Kidney tubule cell (primary cell): ENCODE data around the gene CSNK1E.

Experiments used
- DNase-seq: peaks from one replicate; pipeline ENCODE4 v3.0.0-alpha.2; 2018; ENCODE audit warnings: low spot score

CSNK1E gene

DNA sequence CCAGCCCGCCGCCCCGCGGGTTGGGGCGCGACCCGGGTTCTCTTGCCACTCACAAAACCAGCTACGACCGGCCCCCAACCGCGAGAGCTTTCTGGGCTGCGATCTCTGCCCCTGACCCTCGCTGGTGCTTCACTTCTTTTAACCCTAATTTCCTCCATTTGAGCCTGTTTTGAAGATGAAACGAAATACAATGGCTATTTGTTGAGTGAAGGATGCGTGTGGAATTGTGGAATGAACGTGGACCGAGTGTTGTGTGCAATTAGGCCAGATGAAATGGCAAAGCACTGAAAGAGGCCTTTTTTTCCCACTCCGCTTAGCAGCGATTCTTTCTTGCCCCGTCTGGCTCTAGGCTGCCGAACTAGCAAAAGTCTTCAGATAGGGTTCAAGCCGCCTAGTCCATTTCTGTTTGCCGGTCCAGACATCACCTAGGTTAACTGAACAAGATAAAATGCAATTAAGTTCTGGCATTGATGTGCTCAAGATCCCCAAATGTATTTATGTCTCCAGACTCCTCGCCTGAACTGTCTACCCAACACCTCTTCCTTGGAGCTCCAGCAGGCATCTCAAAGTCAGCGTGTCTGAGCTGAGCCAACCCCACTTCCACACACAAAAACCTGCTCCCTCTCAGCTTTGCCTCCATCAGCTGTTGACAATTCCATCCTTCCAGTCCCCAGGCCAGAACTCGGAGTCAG is 44.0 kb downstream of the CSNK1E start:
- no peak for DNase-seq

DNA sequence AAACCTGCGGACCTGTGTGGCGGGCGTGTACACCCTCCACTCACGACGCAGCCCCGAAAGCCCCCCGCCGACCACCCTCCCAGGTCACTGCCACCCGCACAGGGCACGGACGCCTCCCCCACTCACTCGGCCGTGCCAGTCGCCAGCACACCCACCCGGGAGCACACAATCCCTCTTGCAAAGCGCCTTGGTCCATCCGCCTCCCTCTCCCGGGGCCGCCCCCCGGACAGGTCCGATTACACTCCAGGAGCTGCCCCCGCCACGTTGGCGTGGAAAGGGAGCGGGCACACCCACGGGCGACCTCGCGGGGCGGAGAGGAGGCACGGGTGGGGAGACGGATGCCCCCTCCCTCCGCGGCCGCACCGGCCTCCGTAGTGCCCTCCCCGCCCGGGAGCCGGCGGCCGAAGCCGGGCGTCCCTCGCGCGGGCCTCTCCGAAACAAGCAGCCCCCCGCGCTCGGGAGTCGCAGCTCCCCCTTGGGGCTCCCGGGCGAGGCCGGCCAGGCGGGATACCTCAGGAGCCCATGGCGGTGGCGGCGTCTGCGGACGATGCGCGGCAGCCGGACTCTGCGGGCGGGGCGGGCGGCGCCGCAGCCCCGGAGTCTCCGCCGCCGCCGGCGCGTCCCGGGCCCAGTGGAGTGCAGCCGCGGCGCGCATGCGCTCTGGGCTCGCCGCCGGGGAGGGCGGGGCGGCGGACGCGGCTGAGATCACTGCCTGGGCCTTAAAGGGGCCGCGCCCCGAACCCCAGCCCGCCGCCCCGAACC is 44.7 kb downstream of the CSNK1E start, which contains the start of gene TMEM184B:
Gene TMEM184B (minus strand): TSS at position 638 of the 762 bp plus-strand sequence. CDS start 25,049 bp downstream, outside the sequence.
- DNase-seq = peak; percentile 73

DNA sequence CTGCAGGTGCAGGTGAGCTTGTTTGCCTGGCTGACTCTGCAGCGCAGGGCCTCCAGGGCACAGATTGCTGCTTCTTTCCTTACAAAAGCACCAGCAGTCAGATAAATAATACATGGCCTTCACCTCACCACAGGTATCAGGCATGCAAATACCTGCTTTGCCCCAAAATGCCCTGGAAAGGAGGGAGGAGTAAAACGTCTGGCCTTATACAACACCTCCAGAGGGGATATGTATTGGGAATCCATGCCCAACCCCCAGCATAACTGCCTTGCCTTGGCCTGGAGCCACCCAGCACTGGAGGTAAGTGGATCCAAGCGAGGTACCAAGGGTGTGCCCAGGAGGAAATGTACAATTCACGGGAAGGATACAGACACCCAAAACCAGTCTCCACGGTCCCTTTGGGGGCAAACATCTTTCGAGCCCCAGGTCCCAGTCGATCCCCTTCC is 45.3 kb downstream of the CSNK1E start:
- peak; percentile 40 for DNase-seq

DNA sequence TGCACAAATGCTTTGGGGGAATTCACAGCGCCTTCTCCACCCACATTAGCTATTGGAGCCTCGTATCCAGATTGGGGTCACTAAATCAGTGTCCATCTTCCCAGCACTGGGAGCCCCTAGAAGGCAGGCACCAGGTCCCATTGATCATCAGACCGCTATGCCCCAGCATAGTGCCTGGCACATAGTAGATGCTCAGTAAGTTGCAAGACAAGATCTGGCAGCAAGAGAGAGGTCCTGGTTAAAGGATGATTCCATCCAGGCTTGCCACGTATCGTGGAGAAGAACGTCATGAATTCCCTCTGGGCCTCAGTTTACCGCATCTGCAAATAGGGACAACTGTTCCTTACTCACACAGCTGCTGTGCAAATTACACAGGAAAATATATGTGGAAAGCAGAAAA is 46.1 kb downstream of the CSNK1E start:
- no peak for DNase-seq

DNA sequence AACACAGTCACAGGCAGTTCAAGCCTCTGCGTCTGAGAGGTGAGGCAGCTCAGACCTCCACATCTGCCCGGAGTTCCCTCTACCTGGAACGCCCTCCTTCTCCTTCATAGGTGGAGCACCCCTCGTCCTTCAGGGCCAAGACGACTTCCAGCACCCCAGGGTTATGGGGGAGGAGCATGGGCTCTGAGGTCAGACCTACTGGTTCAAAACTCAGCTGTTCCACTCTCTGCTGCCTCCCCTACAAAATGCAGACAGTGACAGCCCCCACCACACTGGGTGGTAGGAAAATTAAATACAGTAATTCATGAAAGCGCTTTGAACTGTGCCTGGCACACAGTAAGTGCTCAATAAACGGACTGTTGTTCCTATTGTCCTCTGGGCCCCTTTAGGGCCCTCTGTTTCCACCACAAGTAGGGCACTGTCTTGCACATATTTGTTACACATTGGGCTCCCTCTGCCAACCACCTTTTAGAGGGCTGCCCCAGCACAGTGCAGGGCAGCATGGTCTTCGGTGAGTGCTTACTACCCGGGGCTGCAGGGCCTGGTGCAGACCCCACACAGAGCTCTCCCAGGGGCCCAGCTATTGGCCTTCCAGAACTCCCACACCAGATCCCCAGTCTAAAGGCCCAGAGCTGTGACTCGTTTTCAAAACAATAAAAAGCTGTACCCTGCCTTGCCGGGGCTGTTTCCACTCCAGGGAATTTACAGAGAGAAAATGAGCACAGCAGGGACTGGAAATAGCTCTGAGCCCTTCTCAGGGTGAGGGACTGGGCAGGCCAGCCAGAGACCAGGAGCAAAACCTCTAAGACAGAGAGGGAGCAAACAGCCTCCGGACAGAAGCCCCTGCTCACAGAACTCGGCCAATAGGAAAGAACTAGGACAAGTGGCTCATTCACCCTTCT is 46.9 kb downstream of the CSNK1E start:
- peak; percentile 41 for DNase-seq

DNA sequence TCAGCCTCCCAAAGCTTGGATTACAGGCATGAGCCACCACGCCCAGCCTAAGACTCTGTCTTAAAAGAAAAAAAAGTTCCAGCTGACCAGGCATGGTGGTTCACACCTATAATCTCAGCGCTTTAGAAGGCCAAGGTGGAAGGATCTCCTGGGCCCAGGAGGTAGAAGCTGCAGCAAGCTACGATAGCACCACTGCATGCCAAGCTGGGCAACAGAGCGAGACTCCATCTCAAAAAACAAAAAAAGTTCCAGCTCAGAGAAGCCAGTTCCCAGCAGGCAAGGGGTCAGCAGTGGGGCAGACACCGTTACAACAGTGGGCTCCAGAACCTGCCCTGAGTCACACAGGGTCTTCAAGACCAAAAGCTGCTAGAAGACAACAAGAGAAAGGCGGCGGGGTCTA is 47.8 kb downstream of the CSNK1E start:
- no peak for DNase-seq

DNA sequence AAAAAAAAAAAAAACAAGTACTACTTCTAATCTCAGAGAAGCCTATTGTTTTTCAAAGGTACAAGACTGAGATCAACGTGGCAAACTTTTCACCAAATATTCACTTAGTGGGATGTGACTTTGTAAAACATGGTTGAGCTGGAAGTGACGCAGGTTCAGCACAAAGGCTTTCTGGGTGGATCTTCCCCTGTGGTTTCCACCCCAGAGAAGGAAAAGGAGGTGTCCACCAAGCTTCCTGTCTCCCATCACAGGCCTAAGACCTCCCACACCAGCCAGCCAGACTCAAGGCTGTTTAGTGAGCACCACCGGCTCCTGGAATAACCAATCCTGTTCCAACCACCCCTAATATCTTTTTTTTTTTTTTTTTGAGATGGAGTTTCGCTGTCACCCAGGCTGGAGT is 50.1 kb downstream of the CSNK1E start:
- DNase-seq = no peak

DNA sequence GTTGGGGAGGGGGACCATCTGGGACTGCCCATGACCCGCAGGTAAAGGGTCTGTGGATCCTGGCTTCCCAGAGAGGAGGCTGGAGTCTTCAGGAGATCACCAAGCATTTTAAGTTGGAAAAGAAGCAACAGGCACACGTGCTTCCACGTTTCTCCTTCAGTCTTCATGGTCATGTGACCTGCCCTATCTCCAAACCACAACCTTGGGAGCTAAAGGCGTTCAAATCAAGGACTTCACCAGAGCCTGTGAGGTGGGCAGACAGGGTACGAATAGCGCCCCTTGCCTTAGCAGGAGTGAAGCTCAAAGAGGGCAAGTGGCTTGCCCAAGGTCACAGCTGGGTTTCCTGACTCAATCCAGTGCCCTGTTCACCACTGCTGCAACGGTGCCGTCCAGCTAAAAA is 51.1 kb downstream of the CSNK1E start:
- DNase-seq = no peak

DNA sequence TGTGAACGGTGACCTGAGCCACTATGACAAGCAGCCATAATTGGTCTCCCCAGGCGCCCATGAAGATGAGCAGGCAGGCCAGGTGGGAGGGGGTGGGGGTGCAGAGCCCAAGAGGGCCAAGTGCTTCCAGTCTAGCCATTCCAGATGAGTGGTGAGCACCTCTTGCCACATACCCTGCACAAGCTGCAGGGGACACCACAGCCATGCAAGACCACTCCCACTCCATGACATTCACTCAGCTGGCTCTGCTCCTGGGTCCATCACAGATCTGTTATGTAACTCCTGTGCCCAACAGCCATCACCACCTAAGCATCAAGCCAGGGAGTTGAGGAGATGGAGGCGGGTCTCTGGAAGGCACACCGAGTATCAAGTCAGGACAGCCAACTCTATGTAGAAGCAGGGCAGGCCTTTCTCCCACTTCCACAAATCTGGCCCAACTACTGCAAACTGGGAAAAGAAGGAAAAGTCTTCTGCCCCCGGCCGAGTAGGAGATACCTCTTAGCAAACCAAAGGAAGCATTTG is 52.9 kb downstream of the CSNK1E start:
- no peak for DNase-seq

DNA sequence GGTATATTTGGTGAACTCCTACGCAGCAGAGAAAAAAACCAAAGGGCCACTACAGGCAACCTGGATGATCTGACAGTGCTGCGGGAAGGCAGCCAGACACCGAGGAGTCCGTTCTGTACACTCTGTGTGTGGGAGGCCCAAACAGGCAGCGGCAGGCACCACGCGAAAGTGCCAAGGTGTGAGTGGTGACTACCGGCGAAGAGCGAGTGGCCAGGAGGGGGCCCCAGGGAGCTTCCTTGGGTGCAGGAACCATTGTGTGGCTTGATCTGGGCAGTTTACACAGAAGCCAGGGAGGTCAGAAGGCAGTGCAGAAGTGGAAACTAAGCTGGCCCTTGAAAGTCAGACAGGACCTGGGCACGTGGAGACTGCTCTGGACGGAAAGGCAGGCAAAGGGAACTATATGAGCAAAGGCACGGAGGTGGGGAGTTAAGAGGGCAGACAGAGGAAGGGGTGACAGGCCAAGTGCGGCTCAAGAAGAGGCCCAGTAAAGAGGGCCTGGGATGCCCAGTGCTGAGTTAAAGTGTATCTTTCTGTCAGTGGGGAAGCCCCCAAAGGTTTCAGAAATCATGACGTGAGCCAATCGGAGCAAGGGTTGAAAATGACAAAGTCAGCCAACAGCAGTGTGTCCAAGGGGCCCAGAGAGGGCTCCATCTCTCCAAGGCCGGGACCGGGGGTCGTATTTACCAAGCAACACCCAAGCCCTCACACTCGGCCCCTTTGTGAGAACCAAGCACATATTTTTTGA is 55.0 kb downstream of the CSNK1E start:
- DNase-seq = peak; percentile 54

DNA sequence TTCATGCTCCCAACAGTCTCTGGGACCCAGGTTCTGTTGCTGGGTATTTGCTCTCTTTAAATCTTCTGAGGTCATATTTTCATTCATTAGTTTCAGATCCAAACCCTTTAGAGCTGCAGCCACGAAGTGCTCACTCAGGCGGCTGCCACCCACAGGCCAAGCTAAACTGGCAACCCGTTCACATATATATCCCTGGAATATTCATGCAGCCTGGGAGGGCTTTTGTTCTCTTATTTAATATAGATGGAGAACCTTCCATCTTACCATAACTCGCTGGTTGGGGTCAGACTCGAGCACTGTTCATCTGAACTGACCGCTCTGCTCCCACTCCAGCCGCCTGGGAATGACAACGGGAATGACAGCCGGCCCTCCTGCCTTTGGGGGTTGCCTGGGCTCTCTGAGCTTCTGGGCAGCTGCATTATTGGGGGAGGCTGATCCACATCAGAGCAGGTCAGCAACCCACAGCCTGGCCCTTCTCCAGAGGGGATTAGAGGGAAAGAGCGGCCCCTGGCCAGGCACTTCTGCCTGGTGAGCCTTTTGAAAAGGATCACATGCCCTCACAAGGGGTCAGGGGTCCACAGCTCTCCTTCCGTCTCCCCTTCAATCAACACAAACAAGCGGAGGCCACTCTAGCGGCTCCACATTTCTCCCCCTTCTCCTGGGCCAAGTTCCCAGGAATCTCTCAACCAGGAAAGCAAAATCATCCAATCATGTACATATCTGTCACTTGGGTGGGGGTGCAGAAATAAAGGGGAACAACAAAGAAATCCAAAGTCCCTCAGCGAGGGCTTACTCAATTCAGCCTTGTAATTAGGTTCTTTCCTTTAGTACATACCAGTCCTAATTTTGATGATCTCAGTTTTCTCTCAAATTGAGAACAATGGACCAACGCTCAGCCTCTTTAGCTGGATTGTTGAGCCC is 56.2 kb downstream of the CSNK1E start:
- DNase-seq = no peak

DNA sequence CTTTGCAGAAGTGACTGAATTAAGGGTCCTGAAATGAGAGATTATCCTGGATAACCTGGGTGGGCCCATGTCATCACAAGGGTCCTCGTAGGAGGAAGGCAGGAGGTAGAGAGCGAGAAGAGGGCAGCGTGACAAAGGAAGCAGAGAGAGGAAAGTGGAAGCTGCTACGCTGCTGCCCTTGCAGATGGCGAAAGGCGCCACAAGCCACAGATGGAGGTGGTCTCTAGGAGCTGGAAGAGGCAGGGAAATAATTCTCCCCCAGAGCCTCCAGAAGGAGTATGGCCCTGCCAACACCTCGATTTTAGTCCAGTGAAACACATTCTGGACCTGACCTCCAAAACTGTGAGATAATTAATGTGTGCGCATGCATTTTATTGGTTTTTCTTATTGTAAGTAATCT is 57.9 kb downstream of the CSNK1E start:
- DNase-seq = no peak

DNA sequence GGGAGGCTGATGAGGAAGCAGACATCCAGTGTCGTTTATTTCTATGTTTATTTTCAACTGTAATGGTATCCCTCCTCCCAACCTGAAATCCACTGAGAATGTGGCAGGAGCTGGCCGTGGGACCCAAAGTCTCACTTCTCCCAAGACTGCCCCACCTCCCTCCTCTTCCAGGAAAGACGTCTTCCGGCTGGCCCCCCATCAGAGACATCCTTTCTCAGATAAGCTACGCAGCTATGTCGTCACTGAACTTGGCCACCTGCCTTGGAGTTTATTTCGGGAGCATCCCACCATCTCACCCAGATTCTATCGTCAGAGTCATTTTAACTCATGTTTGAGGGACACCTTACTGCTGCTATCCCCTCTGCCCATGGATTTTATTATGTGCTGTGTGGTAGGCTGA is 58.3 kb downstream of the CSNK1E start:
- no peak for DNase-seq

DNA sequence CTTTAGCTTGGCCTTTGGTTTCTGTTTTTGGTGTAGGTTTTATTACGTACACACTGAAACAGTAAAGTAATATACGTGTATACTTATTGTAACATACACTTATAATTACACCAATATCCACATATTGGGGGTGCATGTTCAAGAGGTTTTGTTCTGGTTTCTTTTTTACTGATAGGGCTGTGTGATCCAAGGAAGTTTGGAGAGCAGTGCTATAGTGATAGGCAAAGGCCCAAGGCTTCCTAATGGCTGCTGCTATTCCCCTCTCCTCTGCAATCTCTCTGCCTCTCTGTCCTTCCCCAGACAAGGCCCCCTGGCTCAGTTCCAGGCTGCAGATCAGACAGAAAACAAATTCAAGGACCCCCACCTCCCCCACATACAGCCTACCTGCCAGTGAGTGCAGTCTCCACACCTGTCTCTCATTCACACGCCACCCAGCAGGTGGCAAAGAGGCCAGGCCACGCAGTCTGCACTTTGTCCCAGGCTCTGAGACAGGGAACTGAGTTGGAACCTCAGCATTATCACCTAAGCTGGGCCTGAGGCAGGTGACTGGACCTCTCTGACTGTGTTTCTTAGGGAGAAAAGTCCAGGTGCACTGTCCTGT is 59.5 kb downstream of the CSNK1E start:
- no peak for DNase-seq

DNA sequence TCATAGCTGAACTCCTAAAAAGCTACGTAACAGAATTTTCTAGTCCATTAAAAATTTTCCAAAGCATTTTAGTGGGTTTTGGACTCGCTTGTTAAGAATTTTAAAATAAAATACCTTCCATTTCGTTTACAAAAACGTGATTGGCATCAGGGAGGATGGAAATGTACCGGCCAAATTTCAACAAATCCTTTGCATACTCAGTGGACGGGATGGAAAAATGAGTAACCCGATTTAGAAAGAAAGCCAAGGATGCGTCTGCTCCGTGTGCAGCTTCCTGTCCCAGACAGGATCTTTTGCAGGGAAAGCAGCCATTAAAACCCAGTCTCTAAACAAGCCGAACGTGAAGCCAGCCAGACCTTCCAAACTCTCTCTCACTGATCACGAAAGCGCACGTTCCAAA is 60.1 kb downstream of the CSNK1E start:
- DNase-seq = no peak

DNA sequence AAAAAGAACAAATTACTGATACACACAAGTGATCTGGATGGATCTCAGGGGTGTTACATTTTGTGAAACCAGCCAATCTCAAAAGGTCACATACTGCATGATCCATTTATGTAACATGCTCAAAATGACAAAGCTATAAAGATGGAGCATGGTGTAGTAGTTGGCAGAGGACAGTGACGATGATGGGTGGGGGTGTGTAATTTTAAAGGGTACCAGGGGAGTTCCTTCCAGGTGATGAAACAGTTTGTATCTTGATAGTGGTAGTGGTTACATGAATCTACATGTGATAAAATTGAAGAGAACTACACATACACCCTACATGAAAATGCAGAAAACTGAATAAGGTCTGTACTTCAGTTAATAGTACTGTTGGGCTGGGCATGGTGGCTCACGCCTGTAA is 61.5 kb downstream of the CSNK1E start:
- no peak for DNase-seq

DNA sequence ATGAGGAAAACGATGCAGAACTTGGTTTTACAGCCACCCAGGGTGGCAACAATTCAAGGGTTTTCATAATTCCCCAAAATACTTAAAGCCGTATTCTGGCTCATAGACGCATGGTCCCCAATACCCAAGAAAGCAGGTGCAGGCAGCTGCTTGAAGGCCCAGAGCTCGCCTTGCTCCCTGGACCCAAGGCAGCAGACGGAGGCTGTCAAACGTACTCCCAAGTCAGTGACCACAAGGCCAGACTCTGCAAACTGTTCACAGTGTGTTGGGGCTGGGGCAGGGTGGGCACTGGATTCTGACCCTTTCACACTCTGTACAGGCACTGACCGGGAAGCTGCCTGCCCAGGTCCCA is 65.9 kb downstream of the CSNK1E start:
- DNase-seq = no peak

DNA sequence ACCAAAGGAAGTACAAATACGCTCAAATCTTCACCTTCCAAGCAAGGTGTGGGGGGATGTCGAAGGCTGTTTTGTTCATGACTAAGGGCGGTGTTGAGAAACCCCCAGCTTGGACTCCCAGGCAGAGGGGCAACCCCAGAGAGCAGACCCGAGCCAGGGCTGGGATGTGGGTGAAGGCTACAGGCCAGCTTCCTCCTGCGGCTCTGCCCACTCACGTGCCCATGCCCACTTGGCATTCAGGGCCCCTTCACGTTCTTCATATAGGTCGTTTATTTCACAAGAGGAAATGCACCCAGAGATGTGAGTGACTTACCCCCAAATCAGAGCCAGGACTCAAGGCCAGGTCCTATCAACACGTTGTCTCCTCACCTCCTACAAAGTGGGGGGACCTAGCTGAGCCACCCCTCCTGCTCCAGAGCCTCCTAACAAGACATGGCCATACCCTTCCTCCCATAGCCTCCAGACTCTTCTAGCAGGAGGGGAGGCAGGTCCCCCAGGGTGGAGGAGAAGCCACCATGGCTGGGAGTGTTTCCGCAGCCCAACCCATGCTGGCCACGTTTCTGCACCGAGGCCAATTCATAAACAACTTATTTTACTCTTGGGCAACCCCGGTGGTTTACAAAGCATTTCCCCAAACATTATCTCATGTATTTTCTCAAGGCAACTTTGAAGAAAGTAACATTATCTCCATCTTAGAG is 66.4 kb downstream of the CSNK1E start:
- DNase-seq = no peak

DNA sequence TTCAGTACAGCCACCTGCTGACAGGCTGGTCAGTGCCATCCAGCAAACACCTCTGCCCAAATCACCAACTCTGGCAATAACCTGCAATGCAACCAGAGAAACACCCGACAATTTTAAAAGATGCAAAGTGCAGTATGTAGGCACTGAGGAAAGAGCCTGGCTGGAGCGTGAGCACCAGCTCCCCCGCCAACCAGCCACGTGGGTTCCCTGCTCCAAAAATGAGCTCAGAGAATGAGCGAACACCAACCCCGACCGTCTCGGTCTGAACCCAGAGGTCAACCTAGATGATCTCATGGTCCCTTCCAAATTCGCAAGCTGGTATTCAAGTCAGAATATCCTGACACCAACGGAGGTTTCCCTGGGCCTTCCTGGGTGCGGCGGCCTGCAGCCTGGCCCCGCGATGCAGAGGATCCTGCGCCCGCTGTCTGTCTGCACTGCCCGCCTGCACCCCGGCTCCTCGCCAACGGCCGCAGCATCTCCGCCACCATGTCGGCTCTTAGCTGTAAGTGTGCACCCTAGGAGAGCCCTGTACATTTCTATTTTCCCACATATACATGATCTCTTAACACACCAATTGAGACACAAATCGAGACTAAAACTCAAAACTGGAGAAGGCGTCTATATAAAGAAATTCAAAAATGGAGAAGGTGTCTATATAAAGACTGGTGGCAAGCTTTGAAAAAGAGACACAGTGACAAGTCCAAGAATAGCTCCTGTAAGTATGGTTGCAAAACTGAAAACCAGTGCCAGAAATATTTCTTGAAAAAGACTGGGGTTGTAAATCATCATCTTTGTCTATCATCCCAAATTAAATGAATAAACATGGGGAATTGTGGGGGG is 67.2 kb downstream of the CSNK1E start:
- no peak for DNase-seq
